Skeletal muscle cell (primary cell): ENCODE results near the gene PLCB1.

Experiments used
- DNase-seq: peaks from one replicate; pipeline ENCODE4 v3.0.0-alpha.2; 2010; ENCODE audit warnings: low read depth
- H3K4me3 ChIP-seq: 2 replicates; pipeline ENCODE4 v1.5.1; 2011; ENCODE audit warnings: low read depth, mild to moderate bottlenecking, control low read depth, low read length, moderate library complexity

Gene PLCB1

DNA sequence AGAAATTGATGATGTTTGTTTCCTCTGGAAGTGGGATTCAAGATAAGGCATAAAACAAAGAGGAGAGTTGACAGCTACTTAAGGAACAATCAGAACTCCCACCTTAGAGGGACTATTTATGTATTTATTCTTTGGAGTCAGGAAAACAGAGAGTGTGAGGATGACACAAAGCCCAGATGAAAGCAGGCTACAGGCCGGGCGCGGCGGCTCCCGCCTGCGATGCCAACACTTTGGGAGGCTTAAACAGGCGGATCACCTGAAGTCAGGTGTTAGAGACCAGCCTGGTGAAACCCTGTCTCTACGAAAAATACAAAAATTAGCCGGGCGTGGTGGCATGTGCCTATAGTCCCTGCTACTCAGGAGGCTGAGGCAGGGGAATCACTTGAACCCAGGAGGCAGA, 543.8 kb downstream of the PLCB1 start:
- DNase-seq = no peak
- no peak overlapping the region for H3K4me3 ChIP-seq

- DNase-seq = no peak
- no peak overlapping the region for H3K4me3 ChIP-seq
Observed at GRCh38 chr20:8678098-8678776, 546.2 kb downstream of the PLCB1 start.

DNA sequence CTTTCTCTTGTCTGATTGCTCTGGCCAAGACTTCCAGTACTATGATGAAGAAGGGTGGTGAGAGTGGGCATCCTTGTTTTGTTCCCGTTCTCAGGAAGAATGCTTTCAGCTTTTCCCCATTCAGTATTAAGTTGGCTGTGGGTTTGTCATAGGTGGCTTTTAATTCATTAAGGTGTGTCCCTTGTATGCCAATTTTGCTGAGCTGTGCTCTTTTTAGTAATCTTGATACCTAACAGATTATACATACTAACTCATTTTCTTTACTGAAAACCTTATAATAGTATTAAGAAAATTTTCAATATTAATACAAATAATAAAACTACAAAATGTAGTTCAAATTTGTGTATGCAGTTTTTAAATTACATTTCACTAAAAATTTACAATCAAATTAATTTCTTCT, 557.3 kb downstream of the PLCB1 start:
- no peak overlapping the region for H3K4me3 ChIP-seq
- no peak for DNase-seq

DNA sequence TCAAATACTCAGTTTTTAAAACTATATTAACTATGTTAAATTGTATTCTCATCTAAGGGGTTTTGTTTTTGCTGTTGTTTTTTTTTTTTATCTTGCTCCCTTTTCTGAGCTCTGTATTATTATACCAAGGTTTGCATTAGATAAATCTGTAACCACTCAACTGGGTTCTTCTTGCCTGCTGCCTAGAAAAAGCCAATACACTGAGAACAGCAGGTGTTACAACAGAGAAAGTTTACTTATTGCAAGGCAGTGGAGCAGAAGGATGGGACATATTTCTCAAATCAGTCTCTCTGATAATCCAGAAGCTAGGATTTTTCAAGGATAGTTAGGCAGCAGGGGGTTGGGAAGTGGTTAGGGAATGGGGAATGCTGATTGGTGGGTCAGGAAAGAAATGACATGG, 558.0 kb downstream of the PLCB1 start:
- no peak overlapping the region for H3K4me3 ChIP-seq
- DNase-seq = no peak

DNA sequence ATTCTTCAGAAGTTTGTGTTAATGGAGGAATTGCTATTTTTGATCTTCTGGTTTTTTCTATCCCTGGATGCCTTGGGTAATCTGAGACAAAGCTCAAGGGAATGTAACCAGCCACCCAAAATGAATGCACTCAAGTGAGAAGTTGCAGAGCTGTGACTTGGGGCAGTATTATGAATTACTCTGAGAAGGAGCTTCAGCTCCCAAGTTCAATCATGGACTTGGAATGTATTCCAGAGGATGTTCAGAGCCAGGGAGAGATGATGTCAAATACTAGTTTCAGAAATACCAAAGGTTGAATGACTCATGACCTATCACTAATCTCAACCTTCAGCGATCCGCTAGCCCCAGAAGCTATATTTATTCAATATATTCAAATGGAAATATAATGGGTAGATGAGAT, 561.6 kb downstream of the PLCB1 start:
- H3K4me3 ChIP-seq = no peak overlapping the region
- DNase-seq = peak; percentile 61

GRCh38 chr20:8700756-8701155, 568.7 kb downstream of the PLCB1 start:
- no peak for DNase-seq
- H3K4me3 ChIP-seq = no peak overlapping the region

DNA sequence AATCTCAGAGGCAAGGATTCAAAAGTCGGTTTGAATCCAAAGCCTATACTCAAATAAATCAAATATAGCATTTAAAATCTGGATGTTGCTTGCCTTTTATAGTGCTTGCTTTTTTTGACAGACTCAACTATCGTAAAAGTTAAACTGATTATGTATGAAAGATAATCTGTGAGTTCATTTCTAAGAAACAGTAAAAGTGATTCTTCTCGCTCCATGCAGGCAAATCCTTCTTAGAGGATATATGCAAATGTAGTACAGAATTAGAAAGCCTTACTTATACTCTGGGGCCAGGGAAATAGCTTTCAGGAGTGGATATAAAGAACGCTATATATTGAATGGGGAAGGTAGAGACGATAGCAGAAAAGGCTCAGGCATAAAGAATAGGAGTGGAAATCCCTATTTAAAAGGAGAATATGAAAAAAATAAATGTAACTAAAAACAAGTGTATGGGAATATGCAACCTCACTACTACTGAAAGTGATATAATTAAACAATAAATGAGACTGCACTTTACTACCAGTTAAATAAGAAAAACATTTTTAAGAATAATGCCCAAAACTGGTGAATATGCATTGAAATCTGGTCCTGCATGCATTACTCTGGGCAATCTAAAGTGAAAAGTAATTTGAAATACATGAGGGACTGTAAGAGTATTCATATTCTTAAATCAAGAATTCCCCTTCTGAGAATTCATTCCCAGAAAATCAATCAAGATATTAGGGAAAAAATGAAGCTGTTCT, 575.1 kb downstream of the PLCB1 start:
- H3K4me3 ChIP-seq = no peak overlapping the region
- no peak for DNase-seq

GRCh38 chr20:8709627-8710026, 577.6 kb downstream of the PLCB1 start:
- no peak for DNase-seq
- no peak overlapping the region for H3K4me3 ChIP-seq

DNA sequence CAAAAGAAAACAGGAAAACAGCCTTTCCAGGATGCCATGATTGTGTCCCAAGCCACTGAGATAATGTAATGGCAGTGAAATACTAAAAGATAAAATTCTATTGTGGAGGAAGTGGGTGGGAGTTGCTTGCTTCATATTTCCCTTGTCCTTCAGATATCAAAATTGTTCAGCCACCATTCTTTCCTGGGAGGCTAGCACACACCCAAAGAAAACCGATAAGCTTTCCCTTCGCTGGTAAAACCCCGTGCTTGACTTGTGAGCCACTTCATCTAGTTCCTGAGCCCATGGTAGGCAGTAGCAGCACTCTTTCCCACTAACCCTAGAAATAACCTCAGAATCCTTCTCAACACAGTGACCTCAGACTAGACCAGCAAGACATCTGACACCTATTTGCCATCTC, 579.4 kb downstream of the PLCB1 start:
- H3K4me3 ChIP-seq = no peak overlapping the region
- no peak for DNase-seq

DNA sequence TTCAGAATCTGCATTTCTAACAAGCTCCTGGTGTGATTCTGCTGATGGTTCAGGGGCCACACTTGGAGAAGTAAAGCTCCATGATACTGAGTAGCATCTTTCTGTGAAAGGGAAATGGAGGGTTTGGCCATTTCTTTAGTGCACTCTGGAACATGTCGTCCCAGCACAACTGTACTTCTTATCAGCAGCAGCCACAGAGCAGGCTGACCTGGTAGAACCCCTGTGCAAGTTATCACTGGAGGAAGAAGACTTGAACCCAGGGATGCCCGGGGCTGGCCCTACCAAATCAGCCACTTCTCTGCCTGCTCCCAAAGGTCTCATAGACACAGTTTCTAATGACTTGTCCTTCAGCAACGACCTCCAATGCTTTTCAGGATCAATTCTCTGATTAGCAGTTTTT, 582.1 kb downstream of the PLCB1 start:
- no peak overlapping the region for H3K4me3 ChIP-seq
- no peak for DNase-seq

DNA sequence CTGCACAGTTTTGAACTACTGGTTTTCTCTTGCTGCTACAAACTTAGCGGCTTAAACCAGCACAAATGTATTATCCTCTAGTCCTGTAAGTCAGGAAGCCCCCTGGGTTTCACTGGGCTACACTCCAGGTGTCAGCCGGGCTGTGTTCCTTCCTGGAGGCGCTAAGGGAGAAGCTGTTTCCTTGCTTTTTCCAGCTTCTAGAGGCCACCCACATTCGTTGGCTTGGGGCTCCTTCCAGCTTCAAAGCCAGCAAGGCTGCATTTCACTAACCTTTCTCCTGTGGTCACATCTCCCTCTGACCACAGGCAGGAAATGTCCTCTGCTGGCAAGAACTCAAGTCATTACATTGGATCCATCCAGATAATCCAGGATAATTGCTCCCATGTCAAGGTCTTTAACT, 586.2 kb downstream of the PLCB1 start:
- no peak for DNase-seq
- H3K4me3 ChIP-seq = no peak overlapping the region

- no peak for DNase-seq
- no peak overlapping the region for H3K4me3 ChIP-seq
Observed at GRCh38 chr20:8720089-8720488, 588.0 kb downstream of the PLCB1 start.

DNA sequence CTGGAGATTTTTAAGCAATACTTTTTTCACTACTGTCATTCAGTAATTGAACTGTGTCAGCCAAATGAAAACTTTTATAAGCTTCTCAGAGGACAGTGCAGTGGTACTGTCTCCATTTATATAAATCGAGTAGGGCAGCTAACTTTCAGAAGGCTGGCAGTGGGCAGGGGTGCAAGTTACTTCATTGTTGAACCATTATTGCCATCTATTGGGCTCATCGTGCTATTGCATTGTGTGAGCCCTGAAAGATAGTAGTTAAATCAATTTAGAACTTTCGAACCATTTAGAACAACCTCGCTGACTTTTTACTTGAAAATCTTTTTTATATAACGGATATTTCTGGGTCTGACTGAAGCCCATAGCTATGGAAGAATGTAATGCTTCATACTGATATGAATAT, 589.0 kb downstream of the PLCB1 start:
- DNase-seq = peak; percentile 21
- no peak overlapping the region for H3K4me3 ChIP-seq

DNA sequence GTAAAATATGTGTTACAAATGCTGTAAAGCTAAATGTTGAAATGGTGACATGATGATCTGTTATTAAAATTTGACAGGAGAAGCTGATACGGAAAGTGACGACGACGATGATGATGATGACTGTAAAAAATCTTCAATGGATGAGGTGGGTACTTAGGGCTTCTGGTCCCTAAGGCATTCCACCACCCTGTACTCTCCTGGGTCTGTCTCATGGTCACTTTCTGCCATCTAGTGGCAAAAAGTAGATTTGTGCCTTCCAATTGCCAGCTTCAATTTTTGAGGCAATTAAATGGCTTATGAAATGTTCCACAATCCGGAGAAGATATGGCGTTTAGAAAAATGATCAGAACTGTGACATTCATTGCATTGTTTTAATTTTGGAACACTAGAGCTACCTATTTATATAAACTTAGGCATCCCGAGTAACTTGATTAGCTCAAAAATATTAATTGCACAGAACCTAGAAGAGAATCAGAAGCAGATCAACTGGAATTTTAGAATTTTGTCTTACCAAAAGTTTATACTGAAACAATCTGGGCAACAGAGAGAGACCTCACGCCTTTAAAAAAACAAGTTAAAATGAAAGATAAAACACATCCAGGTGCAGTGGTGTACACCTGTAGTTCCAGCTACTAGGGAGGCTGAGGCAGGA, 590.3 kb downstream of the PLCB1 start:
- no peak for DNase-seq
- no peak overlapping the region for H3K4me3 ChIP-seq

DNA sequence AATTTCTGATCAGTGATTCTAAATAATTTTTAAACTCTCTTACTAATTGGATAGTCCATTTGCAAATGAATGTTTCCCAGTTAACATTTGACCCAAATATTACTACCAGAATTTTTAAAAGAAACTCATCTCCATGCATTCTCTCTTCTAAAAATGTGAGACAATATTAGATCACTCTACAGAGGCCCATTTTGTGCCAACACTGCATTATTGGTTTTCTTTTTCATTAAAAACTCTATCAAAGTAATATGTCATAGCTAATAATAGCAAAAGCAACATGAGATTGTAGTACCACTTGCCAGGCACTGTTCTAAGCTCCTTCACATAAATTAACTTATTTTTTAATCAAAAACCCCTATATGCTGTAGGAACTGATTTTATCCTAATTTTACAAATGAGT, 591.2 kb downstream of the PLCB1 start:
- no peak overlapping the region for H3K4me3 ChIP-seq
- no peak for DNase-seq

- H3K4me3 ChIP-seq = no peak overlapping the region
- no peak for DNase-seq
Observed at GRCh38 chr20:8724884-8725283, 592.8 kb downstream of the PLCB1 start.

DNA sequence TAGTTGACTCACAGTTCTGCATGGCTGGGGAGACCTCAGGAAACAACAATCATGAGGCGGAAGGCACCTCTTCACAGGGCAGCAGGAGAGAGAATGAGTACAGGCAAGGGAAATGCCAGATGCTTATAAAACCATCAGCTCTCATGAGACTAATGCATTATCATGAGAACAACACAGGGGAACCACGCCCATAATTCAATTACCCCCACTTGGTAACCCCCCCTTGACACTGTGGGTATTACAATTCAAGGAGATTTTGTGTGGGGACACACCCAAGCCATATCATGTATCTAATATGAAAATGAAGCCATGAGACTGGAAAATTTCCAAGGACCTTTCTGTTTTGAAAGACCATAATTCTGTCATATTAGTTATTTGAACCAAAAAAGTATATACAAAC, 594.4 kb downstream of the PLCB1 start:
- DNase-seq = no peak
- H3K4me3 ChIP-seq = no peak overlapping the region

DNA sequence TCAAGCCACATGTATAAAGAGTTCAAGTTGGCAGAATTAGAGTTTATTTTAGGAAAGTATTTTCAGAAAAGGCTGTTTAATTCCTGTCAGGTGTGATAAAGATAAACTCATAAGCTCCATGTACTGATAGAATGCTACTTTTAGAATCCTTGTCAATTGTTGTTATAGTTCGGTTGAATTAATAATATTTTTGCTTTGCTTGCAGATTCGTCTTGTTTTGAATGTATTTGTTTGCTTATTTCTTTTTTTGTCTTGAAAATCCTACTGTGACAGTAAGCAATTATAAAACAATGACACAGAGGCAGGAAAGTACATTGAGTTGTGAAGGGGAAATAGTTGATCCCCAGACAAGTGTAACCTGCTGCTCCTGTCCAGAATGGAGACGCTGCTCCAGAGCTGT, 602.9 kb downstream of the PLCB1 start:
- DNase-seq = no peak
- H3K4me3 ChIP-seq = no peak overlapping the region

- no peak for DNase-seq
- no peak overlapping the region for H3K4me3 ChIP-seq
Observed at GRCh38 chr20:8735674-8736073, 603.6 kb downstream of the PLCB1 start.

GRCh38 chr20:8740265-8740664, 608.2 kb downstream of the PLCB1 start:
- DNase-seq = no peak
- no peak overlapping the region for H3K4me3 ChIP-seq
